Embryonic facial prominence (tissue), 1 donor: Measurements from ENCODE around the gene POU2F1.
"Not testable (repeated sequence)": the region's sequence is repeated elsewhere in the genome, so short reads cannot be mapped to it uniquely, and the experiment has no call there.

Source experiments
- DNase-seq: peaks from one replicate; pipeline ENCODE4 v3.0.0-alpha.2; 2016; ENCODE audit errors: extremely low spot score

POU2F1 gene

DNA sequence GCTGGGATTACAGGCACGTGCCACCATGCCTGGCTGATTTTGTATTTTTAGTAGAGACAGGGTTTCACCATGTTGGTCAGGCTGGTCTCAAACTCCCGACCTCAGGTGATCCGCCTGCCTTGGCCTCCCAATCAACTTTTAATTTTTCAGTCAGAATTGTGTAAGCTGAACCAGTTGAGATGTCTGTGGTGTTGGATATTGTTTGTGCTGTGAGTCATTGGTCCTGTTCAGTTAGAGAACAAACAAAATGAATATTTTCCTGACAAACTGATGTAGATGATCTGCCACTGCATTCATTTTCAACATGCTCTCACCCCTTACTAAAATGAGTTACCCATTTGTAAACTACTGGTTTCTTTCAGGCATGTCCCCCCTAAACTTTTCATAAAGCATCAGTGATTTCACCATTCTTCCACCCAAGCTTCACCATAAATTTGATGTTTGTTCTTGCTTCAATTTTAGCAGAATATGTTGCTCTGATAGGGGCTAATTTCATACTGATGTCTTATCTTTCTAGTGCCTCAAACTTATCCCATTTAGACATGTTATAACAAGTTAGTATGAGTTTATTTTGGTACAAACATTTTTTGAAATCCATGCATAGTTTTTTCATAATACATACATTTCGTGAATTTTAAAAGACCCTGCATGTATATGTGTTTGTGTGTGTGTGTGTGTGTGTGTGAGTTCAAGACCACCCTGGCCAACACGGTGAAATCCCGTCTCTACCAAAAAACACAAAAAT lies 15.2 kb upstream of the POU2F1 start:
- DNase-seq: not testable (repeated sequence)

DNA sequence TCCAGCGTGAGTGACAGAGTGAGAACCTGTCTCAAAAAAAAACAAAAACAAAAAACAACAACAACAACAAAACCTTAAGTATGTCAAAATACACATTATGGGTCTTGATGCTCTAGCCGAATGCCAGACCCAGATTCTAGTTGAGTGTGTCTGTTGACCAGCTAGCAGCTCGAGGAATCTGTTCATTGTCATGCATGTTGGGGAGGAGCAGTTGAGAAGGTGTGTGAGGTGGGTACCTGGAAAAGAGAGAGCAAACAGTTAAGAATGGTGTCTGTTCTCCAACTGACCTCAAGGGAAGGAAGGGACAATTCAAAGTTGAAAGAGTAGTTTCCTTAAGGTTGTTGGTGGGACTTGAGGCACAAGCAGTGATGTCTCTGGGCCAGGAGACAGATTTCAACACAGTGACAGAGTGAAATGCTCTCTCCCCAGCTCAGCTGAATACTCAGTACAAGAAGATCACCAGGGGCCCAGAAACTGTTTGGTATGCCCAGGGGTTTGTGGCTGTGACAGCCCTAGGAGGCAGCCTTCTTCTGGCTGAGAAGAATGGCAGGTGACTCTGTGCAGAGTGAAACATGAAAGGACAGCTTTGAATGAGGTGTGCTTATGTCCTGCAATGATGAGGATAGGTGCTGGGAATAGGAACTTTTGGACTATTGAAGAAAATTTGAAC lies 14.4 kb upstream of the POU2F1 start:
- DNase-seq: no peak

DNA sequence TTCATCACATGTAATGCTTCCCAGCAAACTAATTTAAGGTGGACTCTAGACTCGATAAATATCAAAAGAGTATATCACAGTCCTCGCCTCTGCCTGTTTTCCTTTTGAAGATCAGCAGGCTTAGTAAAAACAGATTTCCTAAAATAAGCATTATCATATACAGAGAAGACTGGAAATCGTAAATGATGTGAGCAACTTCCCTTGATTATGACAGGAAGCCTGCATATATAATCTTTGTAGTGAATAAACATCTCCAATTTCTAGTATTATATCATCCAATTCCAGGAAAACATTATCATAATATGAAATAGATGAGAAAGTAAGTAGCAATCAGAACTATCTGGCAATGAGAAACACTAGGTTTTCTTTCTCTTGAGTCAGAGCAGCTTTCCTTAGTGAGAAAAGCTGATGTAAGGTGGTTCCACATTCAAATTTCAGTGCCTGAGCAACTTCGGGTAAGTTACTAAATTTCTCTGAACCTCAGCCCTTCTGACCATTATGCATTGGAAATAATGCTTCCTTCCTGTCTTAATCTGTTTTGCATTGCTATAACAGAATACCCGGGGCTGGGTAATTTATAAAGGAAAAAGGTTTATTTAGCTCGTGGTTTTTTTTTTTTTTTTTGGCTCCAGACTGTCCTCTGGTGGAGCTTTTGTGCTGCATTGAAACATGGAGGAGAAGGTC lies 12.6 kb upstream of the POU2F1 start:
- DNase-seq: no peak

DNA sequence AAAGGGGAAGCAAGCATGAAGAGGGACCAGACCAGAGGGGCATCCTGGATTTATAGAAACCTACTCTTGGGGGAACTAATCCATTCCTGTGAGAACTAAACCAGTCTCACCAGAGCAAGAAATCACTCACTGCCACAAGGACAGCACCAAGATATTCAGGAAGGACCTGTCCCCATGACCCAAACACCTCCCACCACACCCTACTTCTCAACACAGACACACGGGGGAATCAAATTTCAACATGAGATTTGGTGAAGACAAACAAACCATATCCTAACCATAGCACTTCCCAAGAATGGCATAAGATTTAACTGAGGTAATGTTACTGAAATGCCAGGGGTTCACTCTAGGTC lies 12.1 kb upstream of the POU2F1 start:
- DNase-seq: no peak

DNA sequence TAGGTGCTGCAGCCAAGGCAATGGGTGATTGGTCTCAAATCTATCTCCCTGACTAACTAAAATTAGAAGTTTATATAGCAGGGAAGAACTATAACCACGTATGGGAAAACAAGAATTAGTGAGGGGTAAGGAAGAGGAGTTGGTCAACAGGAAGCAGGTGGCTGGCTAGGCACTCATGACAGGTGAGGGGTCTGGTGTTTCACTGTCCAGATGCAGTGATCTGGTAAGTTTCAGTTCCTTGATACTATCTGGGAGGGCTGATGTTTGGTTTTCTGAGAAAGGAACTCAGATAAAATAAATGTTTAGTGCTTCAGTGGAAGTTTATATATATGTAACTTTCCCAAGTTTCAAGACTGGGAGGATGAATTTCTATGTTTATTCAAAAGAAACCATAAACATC lies 11.6 kb upstream of the POU2F1 start:
- DNase-seq: no peak

DNA sequence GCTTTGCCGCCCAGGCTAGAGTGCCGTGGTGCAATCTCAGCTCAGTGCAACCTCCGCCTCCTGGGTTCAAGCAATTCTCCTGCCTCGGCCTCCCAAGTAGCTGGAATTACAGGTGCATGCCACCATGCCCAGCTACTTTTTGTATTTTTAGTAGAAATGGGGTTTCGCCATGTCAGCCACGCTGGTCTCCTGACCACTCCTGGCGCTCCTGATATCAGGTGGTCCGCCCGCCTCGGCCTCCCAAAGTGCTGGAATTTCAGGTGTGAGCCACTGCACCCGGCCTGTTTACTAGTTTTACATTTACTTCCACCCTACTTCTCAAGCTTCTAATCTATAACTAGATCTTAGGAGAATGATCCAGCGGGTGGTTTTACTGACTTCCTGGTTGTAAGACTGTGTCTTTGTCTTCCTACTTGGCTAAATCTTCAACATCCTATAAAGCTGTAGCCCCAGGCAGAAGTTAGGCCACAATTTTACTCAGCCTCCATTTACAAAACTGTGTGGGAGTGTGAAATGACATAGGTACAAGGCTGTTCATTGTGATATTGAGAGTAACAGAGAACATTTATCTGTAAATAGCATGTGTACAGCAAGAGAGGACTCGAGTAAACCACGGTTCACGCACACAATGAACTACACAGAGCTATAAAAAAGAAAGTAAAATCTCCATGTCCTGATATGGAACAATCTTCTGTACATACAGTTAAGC lies 9.6 kb upstream of the POU2F1 start:
- no peak for DNase-seq

DNA sequence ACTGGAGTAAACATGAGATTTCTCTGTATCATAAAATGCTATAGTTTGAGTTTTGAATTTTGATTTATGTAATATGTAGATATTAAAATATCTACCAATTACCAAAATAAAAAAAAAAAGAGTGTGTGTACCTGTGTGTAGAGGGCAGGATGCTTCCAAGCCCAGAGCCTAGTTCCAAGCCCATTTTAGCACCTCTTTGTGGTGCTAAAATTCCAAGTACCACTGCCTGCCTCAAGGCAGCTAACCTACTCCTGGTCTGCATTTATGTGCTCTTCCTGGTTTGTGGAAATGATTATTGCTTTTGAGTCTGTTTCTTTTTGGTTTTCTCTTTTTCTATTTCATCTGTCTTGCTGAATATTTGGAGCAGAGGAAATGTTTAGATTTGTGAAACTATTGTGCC lies 8.7 kb upstream of the POU2F1 start:
- no peak for DNase-seq

DNA sequence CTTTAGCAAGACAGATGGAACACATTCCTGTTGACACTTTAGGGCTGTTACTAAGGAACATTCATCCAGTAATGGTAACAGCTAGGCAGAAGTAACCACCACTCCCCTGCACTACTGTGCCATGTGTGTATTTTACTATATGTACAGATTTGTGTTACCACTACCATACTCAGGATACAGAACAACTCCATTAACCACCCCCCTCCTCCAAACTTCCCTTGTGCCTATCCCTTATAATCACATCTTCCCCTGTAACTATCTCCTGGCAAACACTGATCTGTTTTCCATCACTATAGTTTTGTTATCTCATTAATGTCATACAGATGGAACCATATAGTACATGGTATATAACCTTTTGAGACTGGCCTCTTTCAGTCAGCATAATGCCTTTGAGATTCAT lies 3.9 kb upstream of the POU2F1 start:
- no peak for DNase-seq

DNA sequence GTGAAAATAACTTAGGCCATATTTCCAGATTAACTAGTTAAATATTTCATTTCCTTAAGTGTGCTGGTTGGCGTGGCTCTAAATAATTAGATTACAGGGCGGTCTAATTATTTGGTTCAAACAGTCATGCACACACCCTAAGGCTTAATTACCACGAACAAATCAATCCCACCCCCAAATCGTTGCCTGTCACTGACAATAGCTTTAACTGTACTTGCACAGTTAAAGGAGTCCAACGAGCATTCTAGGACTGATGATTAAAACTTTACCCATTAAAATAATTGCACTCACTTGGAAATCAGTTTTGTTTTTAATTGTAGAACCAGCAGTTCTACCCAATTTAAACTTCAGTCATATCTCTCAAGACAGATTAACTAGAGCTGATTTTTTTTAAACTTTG lies 1.5 kb upstream of the POU2F1 start:
- DNase-seq: no peak

DNA sequence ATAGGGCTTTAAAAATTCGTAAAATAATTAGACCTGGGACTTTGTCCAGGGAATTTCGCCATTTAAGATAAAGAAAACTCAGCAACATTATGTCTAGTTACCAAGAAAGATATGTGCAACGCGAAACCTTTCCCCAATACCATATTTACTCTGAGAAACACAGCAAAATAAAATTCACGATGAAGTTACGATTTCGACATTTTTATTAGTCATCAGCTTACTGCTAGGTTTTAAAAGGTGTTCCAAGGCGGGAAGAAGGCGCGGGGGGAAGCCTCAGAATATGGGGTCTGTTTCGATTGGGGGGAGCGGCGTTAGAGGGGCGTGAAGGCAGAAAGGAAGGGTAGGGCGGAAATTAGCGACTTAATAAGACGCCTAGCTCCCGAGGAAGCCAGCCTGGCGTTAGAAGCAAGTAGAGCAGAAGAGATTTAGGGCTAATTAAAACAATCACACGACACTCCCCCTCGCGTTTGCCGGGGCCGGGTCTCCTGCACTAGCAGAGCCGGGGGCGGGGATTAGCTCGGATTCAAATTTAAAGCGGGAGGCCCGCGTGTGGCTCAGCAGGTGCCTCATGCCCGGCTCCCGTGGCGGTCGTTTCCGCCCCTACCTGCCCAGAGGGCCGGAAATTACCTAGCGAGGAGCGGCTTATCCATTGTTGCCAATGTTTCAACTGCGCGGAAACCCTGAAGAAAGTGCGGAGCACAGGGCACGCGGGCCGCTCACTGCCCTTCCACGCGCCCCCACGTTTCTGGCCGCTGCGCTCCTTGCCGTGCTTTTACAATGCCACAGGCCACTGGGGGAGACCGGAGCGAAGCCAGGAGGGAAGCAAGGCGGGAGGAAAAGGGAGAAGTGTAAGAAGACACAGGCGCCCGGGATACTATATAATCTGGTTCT lies 795 bp upstream of the POU2F1 start:
- DNase-seq: peak; percentile 49

DNA sequence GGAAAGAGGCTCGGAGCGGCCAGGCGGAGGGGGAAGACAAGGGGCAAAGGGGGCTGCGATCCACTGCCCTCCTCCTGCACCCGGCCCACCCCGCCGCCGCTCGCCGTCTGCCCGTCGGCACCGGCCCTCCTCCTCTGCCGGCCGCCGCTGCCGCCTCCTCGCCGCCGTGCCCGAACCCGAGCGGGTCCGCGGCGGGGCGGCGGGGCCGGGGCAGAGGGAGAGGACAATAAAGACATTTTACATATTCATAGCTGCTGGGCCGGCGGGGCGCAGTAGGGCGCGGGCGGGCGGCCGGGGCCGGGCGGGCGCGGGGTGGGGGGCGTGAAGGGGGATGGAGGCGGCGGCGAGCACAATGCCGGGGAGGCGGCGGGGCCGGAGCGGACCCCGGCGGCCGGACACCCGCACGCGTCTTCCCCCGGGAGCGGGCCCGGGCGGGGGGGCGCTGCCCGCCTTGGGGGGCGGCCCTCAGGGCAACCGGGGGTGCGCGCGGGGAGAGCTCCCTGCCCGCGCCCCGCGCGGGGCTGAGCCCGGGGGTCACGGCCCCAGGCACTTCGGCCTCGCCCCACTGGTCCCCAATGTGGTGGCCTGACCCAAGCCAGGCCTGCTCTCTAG lies 546 bp downstream of the POU2F1 start:
- no peak for DNase-seq

DNA sequence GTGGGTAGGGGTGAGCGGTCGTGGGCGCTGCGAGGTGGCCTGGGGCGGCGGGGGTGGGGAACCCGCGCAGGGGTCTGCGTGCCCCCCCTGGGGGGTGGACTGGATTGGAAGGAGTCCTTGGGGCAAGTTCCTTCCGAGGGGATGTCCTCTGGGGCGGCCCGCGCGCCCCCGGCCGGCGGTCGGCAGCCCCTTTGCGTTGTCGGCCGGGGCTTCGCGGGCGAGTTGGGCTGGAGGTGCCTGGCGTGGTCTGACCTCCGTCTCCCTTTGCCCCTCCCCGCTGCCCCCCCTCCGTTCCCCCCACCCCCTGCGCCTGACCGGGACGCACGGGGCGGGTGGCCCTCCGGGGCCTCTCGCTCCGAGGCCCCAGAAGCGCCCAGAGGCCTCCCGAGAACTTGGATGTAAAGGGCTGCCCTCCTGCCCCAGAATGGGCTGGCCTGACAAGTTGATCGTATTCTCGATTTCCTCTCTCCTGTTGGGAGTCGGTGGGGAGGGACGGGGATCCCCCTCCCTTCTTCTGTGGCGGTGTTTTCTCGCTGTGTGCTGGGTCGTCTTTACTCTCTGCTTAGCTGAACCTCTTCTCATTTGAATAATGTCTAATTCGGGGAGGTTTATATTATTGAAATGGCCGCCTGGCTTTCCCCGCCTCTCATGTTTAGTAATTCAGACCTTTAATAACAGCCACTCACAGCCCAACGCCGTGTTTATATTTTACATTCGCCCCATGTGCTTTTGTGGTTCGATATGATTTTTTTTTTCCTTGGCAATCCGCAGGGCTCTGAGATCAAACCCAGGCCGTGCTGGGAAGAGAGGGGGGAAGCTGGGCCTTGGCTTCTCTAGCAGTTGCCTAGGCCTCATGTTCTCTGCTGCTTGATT lies 1.3 kb downstream of the POU2F1 start:
- DNase-seq: peak; percentile 64

DNA sequence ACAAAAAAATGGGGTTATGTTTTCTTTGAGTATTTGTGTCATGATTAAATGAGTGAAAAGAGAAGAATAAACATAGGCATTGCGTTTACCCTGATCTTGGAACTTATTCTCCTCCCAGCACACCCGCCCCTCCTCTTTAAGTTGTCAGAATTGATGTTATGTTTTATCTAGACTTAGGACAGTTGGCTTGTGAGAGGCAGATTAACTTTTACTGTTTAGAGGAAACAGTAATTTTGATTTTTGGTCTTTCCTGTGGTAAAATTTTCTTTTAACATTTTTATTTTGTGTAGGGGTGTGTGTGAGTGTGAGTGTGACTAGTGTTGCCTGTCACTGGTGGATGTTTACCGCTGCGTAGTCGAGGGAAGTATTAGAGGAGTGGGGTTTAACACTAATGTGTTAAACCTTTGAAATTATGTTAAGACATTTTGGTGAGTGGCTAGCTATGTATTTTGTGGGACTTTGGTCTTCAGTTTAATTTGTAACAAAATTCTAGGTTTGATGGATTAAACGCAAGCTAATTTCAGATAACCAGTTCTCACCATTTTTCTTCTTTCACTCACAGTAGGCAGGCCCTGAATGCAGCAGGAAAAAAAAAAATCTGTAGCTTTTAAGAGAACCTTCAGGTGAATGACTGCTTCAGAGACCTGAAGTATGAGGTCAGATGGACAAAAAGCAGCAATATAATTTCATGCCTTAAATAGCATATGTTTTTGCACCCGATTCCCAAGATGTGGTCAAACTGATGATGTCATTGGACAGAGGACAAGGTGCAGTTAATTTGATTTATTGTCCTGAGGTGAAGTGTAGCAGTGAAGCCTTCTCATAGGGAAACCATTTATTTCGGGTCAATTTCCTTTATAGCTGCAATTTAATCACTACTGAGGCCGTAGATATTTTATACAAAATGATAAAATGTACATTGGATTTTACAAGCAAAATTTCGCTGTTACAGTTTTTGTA lies 2.7 kb downstream of the POU2F1 start:
- DNase-seq: no peak

DNA sequence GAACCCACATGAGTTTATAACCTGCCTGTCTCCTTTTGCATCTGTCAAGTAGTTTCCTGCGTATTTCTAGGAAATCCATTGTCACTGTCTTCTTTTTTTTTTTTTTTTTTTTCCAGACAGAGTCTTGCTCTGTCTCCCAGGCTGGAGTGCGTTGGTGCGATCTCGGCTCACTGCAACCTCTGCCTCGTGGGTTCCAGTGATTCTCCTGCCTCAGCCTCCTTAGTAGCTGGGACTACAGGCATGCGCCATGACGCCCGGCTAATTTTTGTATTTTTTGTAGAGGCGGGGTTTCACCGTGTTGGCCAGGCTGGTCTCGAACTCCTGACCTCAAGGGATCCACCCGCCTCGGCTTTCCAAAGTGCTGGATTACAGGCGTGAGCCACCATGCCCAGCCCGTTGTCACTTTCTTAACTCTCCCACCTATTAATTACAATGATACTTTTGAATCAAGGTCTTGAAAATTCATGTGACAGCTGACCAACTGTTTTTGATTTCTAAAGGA lies 4.1 kb downstream of the POU2F1 start:
- DNase-seq: not testable (repeated sequence)

DNA sequence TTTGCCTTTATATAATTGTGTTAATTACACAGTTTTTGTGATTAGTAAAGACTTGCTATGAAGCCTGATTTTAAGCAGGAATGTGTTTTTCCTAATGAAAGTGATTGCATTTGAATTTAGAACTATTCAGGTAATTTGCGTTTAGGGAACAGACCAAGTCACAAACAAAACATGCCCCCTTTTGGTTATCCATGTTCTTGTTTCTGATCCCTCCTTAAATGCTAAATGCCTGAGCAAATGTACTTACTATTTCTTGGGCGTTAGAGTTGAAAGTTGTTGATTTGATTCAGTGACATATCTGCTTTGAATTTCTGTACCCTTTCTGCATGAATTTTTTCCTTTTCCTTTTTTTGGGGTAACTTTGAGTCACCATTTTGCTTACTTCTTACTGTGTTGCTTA lies 5.2 kb downstream of the POU2F1 start:
- DNase-seq: no peak

DNA sequence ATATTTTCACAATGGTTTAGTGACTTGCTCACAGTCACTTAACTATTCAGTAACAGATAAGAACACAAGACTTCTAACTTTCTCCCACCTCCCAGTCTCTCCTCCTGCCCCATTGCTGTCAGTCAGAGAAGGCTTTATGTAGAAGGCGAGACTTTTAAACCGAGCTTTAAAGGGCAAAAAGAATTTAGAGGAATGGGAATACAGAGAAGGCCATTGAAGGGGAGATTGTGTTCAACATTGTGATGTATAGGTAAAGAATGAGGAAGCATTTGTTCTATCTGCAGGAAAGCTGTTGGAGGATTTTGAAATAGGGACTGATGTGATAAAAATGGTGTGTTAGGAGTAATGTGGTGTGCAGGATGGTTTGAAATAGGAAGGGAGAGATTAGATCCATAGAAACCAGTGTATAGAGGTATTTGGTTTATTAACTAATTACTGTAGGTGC lies 7.3 kb downstream of the POU2F1 start:
- DNase-seq: no peak

DNA sequence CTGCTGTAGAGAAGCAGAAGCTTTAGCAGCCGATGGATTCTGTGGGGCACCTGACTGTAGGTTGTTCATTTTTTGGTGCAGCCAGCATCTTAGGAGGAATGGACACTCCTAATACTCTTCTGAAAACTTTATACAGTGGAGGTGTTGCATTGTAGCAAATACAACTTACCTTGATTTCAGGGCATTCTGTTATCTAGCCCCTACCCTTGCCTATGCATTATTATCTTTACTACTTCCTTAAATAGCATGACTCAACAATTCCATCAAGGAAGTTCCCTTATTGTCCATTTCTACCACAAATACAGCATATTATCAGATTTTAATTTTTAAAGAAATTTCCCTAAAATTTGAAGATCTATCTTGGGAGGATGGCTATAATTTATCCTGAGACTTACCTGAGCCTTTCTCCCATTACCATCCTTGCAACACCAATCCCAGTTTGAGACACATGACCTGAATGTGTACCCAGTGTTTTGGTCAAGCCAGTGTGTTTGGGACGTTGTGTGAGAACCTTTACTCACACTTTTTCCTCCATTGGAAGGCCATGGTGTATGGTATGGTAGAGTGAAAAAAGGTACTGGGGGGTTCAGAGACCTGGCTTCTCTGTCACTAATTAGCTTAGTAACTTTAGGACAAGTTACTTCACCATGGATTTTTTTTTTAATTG lies 9.2 kb downstream of the POU2F1 start:
- no peak for DNase-seq

DNA sequence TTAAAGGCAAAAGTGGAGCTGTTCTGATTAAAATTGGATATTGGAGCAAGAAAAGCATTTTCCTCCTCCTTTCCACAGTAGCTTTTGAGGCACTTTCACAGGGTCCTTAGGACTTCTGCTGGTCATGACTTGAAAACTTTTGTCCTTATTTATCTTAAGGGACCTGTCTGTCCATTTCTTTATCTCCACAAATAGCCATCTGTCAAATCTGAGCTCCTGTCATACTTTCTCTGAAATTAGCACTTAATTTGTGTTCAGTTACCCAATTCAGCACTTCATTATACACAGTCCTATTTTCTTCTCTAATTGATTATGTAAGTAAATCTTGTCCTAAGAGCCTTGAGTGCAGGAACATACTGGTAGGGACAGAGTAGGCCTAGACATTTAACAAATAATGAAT lies 9.8 kb downstream of the POU2F1 start:
- DNase-seq: no peak
